A673 (cell line): ENCODE measurements around the gene MSI2. TPM values are rescaled to one million over a fixed set of nuclear protein-coding genes. Genes with fewer than 3 reads are reported as not detected.

Experiments
- BruUV-seq: library from RNA; stranded (reverse); fragments of 400-500 nt; replicated peaks from 2 replicates; lab custom pipeline; 2021; lab: Mats Ljungman, UMichigan
- CTCF ChIA-PET: fragments of 300-600 bp; sonication (Branson Sonifier 250); formaldehyde crosslinking; loops from one replicate; lab custom pipeline; 2022; ENCODE audit warnings: antibody characterized with exemption; lab: Charles Lee
- POLR2A ChIA-PET: fragments of 300-600 bp; sonication (Branson Sonifier 250); formaldehyde crosslinking; loops from one replicate; lab custom pipeline; 2022; ENCODE audit warnings: antibody characterized with exemption; ENCODE audit not compliant: low non-redundant PET; lab: Charles Lee
- DNase-seq: peaks from one replicate; pipeline ENCODE4 v3.0.0-alpha.2; 2015; ENCODE audit warnings: low spot score
- H3K27ac ChIP-seq: fragments of 200-600 bp; sonication (generic); 2 replicates; pipeline ENCODE4 v1.5.1; 2016; ENCODE audit warnings: mixed run types, low read depth, mild to moderate bottlenecking, mixed read lengths, antibody characterized with exemption, low read length; ENCODE audit not compliant: poor library complexity, severe bottlenecking
- H3K27me3 ChIP-seq: fragments of 200-600 bp; sonication (generic); replicated peaks from 2 replicates; pipeline ENCODE4 v1.6.1; 2017; ENCODE audit warnings: mixed run types, low read depth, mild to moderate bottlenecking, mixed read lengths, antibody characterized with exemption, low read length; ENCODE audit not compliant: insufficient read depth, poor library complexity
- H3K36me3 ChIP-seq: fragments of 200-600 bp; sonication (generic); 2 replicates; pipeline ENCODE4 v1.6.1; 2016; ENCODE audit warnings: mixed run types, mild to moderate bottlenecking, mixed read lengths, antibody characterized with exemption, low read length; ENCODE audit not compliant: insufficient read depth, poor library complexity, severe bottlenecking
- H3K4me1 ChIP-seq: fragments of 200-600 bp; sonication (generic); 2 replicates; pipeline ENCODE4 v1.6.1; 2017; ENCODE audit warnings: mixed run types, mild to moderate bottlenecking, mixed read lengths, antibody characterized with exemption, low read length; ENCODE audit not compliant: insufficient read depth, poor library complexity, severe bottlenecking
- H3K4me3 ChIP-seq: fragments of 200-600 bp; sonication (generic); 2 replicates; pipeline ENCODE4 v1.5.1; 2016; ENCODE audit warnings: low read depth, mixed run types, mild to moderate bottlenecking, mixed read lengths, low read length; ENCODE audit not compliant: poor library complexity, severe bottlenecking
- H3K9me3 ChIP-seq: fragments of 200-600 bp; sonication (generic); 2 replicates; pipeline ENCODE4 v1.6.1; 2016; ENCODE audit warnings: mixed run types, low read depth, mild to moderate bottlenecking, mixed read lengths, antibody characterized with exemption, low read length; ENCODE audit not compliant: poor library complexity, severe bottlenecking
- EZH2 ChIP-seq: fragments of 200-600 bp; sonication (generic); IDR thresholded peaks from 2 replicates; pipeline ENCODE4 v1.6.1; 2017; ENCODE audit warnings: borderline replicate concordance, low read depth, mild to moderate bottlenecking, mixed read lengths, antibody characterized with exemption, low read length; ENCODE audit not compliant: poor library complexity, severe bottlenecking
- intact Hi-C: fragments of 100-400 bp; cut with micrococcal nuclease; formaldehyde crosslinking; loops from one replicate; pipeline ENCODE4 v1.10.0; 2022; ENCODE audit not compliant: unreplicated experiment
- total RNA-seq: library from RNA; stranded (reverse); gene quantifications from 2 replicates; pipeline ENCODE4 v1.2.3, GENCODE V29; 2021
- TF ChIP-seq, protein P1 (sequence below): fragments of 300-800, 200-600 bp; sonication (generic); conservative IDR thresholded peaks from 2 replicates; pipeline ENCODE4 v1.5.1; 2017; ENCODE audit warnings: low read depth, mild to moderate bottlenecking, antibody characterized with exemption, low read length, moderate library complexity, mixed read lengths

The MSI2 gene
- total RNA-seq, 1 experiment from 2014 or later = 108 TPM

DNA sequence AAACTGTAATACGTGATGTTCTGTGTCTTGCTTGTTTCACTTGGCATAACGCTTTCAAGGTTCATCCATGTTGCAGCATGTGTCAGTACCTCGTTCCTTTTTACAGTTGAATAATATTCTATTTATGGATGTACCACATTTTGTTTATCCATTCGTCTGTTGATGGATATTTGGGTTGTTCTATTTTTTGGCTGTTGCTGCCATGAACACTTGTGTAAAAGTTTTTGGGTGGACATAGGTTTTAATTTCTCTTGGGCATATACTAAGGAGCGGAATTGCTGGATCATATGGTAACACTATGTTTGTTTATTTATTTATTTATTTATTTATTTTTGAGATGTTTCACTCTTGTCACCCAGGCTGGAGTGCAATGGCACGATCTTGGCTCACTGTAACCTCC, 137.0 kb downstream of the MSI2 start:
- TF ChIP-seq, protein P1, sequence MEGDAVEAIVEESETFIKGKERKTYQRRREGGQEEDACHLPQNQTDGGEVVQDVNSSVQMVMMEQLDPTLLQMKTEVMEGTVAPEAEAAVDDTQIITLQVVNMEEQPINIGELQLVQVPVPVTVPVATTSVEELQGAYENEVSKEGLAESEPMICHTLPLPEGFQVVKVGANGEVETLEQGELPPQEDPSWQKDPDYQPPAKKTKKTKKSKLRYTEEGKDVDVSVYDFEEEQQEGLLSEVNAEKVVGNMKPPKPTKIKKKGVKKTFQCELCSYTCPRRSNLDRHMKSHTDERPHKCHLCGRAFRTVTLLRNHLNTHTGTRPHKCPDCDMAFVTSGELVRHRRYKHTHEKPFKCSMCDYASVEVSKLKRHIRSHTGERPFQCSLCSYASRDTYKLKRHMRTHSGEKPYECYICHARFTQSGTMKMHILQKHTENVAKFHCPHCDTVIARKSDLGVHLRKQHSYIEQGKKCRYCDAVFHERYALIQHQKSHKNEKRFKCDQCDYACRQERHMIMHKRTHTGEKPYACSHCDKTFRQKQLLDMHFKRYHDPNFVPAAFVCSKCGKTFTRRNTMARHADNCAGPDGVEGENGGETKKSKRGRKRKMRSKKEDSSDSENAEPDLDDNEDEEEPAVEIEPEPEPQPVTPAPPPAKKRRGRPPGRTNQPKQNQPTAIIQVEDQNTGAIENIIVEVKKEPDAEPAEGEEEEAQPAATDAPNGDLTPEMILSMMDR = no peak
- TF ChIP-seq EZH2 = no peak
- Histone ChIP-seq H3K4me3 (no peak overlapping the region), H3K27me3 (no peaks in the 10 kb centered on the region), H3K9me3 (peaks cover 6% of the 10 kb centered on the region), H3K27ac (no peak overlapping the region), H3K4me1 (no peaks in the 10 kb centered on the region), H3K36me3 (peaks cover 3% of the 10 kb centered on the region)
- intact Hi-C loops = no loop called here
- DNase-seq = no peak
- CTCF ChIA-PET = no interaction called here
- POLR2A ChIA-PET = no interaction called here
- BruUV-seq = no TSS peak

DNA sequence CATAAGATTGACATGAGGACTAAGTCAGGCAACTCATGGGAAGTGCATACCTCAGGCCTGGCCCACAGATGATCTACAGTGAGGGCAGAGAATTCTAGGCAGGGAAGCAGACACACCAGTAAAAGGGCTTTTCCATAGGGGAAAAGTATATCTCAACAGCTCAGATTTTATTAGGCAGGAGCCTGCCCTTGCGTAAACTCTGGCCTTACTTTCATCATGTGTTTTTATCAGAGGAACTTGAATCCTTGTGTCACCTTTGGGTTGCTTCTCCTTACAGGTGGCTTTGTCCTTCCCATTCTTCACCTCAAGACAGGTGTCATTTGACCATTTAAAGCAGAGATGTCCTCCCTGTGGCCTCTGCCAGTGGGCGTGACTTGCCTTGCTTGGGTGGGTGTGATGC, 138.1 kb downstream of the MSI2 start:
- DNase-seq = no peak
- Histone ChIP-seq H3K27me3 (no peaks in the 10 kb centered on the region), H3K4me1 (no peaks in the 10 kb centered on the region), H3K9me3 (peaks cover 6% of the 10 kb centered on the region), H3K4me3 (no peak overlapping the region), H3K27ac (no peak overlapping the region), H3K36me3 (peaks cover 3% of the 10 kb centered on the region)
- TF ChIP-seq, protein P1 = no peak
- no peak for TF ChIP-seq EZH2
- no TSS peak for BruUV-seq
- ChIA-PET CTCF (no interaction called here), POLR2A (no interaction called here)
- intact Hi-C loops = no loop called here

DNA sequence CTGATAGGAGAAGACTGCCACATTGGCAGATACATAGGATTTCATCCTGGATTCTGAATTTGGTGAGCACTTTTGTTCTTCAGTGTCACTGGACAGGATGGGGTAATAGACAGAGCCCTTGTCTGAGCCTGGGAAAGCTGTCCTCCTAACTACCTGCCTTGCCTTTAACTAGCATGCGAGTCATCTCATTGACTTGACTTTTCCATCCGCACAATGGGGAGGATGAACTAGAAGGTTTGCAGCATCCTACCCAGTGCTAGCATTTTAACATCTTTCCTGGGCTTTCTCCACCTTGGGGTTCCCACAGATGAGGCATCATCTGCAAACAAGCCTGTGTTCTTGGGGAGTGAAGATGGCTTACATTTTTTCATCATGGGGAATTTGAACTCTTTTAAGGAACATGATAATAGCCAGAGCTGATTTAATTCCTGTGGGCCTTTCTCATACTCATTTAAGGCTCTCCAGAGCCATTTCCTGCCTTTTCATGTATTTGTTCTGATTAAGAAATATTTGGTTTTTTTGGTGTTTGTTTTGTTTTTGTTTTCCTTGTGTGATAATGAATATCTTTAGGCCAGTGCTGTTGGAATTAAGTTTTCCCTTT, 139.5 kb downstream of the MSI2 start:
- CTCF ChIA-PET = no interaction called here
- intact Hi-C loops = no loop called here

More for the DNA sequence above, 139.5 kb downstream of the MSI2 start:
- H3K36me3 ChIP-seq = peaks cover 3% of the 10 kb centered on the region
- no peaks in the 10 kb centered on the region for H3K4me1 ChIP-seq
- H3K27ac ChIP-seq = no peak overlapping the region
- TF ChIP-seq, protein P1 = no peak
- no peak for TF ChIP-seq EZH2
- peaks cover 6% of the 10 kb centered on the region for H3K9me3 ChIP-seq
- H3K4me3 ChIP-seq = no peak overlapping the region
- no peaks in the 10 kb centered on the region for H3K27me3 ChIP-seq
- no peak for DNase-seq
- POLR2A ChIA-PET = interaction anchor here (0.6 kb wide), 1 partner anchor 12 kb away, joined by 3 read pairs; no protein-coding TSS in a partner anchor
- no TSS peak for BruUV-seq
